Mucosa of descending colon (tissue), 3 donors: ENCODE data around the gene PLXNA2. TPM values are rescaled to one million over a fixed set of nuclear protein-coding genes. Genes with fewer than 3 reads are reported as not detected.

Experiments used
- ATAC-seq: fragments of 200-7000 bp; cut with Tn5 transposase; one replicate; pipeline ENCODE4 v1.9.1; 2020; ENCODE audit warnings: mild to moderate bottlenecking, moderate library complexity
- DNase-seq, 3 donors: peaks; one replicate each; pipeline ENCODE4 v3.0.0-alpha.2; 2020
- H3K36me3 ChIP-seq: fragments of 200-600 bp; one replicate; pipeline ENCODE4 v1.8.0; 2021; ENCODE audit warnings: low read depth, mild to moderate bottlenecking
- H3K4me1 ChIP-seq: fragments of 200-600 bp; one replicate; pipeline ENCODE4 v1.8.0; 2021; ENCODE audit warnings: low read depth, mild to moderate bottlenecking
- H3K4me3 ChIP-seq: fragments of 200-600 bp; one replicate; pipeline ENCODE4 v1.8.0; 2021; ENCODE audit warnings: mild to moderate bottlenecking
- H3K9me3 ChIP-seq: fragments of 200-600 bp; one replicate; pipeline ENCODE4 v1.8.0; 2021; ENCODE audit warnings: mild to moderate bottlenecking
- intact Hi-C, 2 donors: fragments of 100-400 bp; cut with DNase I in 1 of 2; cut with micrococcal nuclease in 1 of 2; formaldehyde crosslinking; loops; one replicate each; pipeline versions ENCODE4 v1.11.0 to v1.11.1; 2022; cut with DNase I, micrococcal nuclease
- total RNA-seq, 3 donors: library from RNA; stranded (reverse); fragmentation: NEBNext Ultra II Directional in 2 of 3; extraction: Animal tissue kit (Norgen Biotek cat#: 25700) in 2 of 3; gene quantifications; one replicate each; pipeline versions ENCODE4 v1.2.1 to v1.2.4, GENCODE V29; 2021 to 2023
- TF ChIP-seq, protein P1 (sequence below): fragments of 200-600 bp; IDR thresholded peaks from one replicate; pipeline ENCODE4 v1.8.0; 2022; ENCODE audit warnings: antibody characterized with exemption, mild to moderate bottlenecking
- donor health status: DM: no; HTN: no; CAD: no; lungs with moderate emphysema.
- donor health status: DM: no; HTN: no; CAD: no.
- donor health status: DM: no; HTN: yes; CAD: no.

PLXNA2 gene
- total RNA-seq, 3 donors from 2014 or later = 65.5 to 127 (median 70.6) TPM

DNA sequence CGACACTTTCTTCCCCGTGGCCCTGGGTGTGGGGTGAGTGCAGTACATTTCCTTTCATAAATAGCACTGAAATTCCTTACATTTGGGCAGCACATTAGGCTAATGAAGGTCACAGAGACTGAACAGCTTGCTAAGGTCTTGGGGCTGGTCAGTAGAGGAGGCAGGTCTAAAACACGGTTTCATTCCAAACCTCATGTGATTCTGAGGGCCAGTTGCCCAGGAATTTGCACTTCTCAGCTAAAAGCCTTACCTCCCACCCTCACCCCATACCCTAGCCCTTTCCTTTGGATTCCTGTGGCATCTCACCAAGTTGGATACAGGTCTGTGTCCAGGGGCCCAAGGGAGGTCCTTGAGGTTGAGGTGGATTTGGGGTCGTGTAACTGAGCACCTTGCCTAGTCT, 185.4 kb downstream of the PLXNA2 start:
- TF ChIP-seq, protein P1, sequence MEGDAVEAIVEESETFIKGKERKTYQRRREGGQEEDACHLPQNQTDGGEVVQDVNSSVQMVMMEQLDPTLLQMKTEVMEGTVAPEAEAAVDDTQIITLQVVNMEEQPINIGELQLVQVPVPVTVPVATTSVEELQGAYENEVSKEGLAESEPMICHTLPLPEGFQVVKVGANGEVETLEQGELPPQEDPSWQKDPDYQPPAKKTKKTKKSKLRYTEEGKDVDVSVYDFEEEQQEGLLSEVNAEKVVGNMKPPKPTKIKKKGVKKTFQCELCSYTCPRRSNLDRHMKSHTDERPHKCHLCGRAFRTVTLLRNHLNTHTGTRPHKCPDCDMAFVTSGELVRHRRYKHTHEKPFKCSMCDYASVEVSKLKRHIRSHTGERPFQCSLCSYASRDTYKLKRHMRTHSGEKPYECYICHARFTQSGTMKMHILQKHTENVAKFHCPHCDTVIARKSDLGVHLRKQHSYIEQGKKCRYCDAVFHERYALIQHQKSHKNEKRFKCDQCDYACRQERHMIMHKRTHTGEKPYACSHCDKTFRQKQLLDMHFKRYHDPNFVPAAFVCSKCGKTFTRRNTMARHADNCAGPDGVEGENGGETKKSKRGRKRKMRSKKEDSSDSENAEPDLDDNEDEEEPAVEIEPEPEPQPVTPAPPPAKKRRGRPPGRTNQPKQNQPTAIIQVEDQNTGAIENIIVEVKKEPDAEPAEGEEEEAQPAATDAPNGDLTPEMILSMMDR = no peak
- ATAC-seq (no peak), DNase-seq (no peak)
- Histone ChIP-seq H3K36me3 (no peaks in the 10 kb centered on the region), H3K9me3 (no peaks in the 10 kb centered on the region), H3K4me3 (no peak overlapping the region), H3K4me1 (peaks cover 2% of the 10 kb centered on the region)
- intact Hi-C loops = no loop called here

DNA sequence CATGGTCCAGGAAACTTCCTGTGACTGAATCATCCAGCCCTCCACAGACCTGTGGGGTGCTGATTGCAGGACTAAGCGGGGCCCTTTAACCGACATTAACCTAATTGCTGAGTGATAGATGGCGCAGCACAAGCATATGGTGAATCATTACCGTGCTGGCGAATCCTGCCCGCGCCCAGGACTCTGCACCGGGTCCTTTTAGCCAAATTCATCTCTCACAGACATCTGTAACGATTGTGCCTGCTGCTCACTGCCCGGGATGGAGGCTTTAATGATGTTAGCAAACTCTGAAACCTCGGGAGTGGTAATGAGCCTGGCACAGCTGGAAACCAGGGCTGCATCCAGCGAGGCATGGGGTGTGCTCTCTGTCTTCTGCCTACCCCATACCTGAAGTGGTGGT, 185.9 kb downstream of the PLXNA2 start:
- ATAC-seq (no peak), DNase-seq (no peak)
- no peak overlapping the region for H3K4me3 ChIP-seq
- H3K4me1 ChIP-seq = peaks cover 2% of the 10 kb centered on the region
- intact Hi-C loops = no loop called here
- TF ChIP-seq, protein P1 = no peak
- H3K9me3 ChIP-seq = no peaks in the 10 kb centered on the region
- H3K36me3 ChIP-seq = no peaks in the 10 kb centered on the region

- H3K36me3 ChIP-seq = no peaks in the 10 kb centered on the region
- no peak for DNase-seq
- H3K4me3 ChIP-seq = no peak overlapping the region
- intact Hi-C loops = no loop called here
- no peaks in the 10 kb centered on the region for H3K9me3 ChIP-seq
- H3K4me1 ChIP-seq = peaks cover 2% of the 10 kb centered on the region
- TF ChIP-seq, protein P1 = no peak
- no peak for ATAC-seq
Measured at GRCh38 chr1:208057056-208057455, 187.1 kb downstream of the PLXNA2 start.

DNA sequence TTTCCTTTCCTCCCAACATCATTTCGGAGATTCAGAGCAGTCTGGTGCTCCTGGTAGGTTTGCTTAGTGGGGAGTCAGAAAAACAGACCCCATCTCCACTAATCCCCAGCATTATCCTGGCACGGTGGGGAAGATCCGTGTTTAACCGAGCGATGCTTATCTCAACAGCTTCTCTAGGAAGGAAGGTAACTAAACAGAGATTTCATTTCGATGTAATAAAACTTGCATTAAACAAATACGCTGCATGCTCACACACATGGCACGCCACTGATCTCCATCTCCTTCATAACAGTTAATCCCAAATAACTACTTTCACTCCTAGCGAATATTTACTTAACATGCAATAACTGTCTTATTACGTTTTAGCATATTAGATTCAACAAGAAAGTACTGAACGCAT, 188.6 kb downstream of the PLXNA2 start:
- H3K4me3 ChIP-seq = no peak overlapping the region
- H3K36me3 ChIP-seq = no peaks in the 10 kb centered on the region
- H3K4me1 ChIP-seq = peaks cover 2% of the 10 kb centered on the region
- ATAC-seq (peak; percentile 35), DNase-seq (no peak)
- intact Hi-C loops = no loop called here
- TF ChIP-seq, protein P1 = no peak
- no peaks in the 10 kb centered on the region for H3K9me3 ChIP-seq

DNA sequence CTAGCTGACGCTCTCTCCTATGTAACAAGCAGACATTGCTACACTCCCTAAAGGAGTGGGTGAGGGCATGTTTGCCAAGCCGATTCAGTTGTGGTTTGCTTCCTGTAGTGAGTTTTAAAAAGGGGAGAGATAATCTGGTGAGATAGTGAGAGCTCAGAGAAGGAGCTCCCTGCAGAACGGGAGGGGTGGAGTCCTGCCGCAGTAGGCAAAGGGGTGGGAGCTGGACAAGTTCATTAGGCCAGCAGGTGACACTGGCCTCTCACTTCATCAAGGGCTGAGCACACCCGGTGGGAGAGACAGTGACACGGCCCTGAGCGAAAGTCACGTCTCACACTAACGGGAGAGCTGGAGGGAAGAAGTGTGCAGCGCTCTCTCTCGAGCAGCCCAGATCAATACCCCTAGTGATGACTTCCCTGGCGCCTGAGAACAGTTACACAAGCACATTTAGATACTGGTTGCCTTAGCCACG, 189.2 kb downstream of the PLXNA2 start:
- Histone ChIP-seq H3K36me3 (no peaks in the 10 kb centered on the region), H3K4me1 (peaks cover 2% of the 10 kb centered on the region), H3K9me3 (no peaks in the 10 kb centered on the region), H3K4me3 (no peak overlapping the region)
- DNase-seq (no peak), ATAC-seq (peak; percentile 54)
- TF ChIP-seq, protein P1 = no peak
- intact Hi-C loops = no loop called here

- Histone ChIP-seq H3K4me3 (no peak overlapping the region), H3K4me1 (peaks cover 2% of the 10 kb centered on the region), H3K9me3 (no peaks in the 10 kb centered on the region), H3K36me3 (no peaks in the 10 kb centered on the region)
- DNase-seq (no peak), ATAC-seq (no peak)
- TF ChIP-seq, protein P1 = no peak
- intact Hi-C loops = no loop called here
Measured at GRCh38 chr1:208054485-208054884, 189.7 kb downstream of the PLXNA2 start.
